NCI-H524 treated with DMSO at 0.1 percent for 48 hours (cell line): ENCODE results near the gene RNF157.

Experiments used
- DNase-seq: peaks from one replicate; lab custom pipeline; 2025; lab: John Stamatoyannopoulos, UW

Gene RNF157

DNA sequence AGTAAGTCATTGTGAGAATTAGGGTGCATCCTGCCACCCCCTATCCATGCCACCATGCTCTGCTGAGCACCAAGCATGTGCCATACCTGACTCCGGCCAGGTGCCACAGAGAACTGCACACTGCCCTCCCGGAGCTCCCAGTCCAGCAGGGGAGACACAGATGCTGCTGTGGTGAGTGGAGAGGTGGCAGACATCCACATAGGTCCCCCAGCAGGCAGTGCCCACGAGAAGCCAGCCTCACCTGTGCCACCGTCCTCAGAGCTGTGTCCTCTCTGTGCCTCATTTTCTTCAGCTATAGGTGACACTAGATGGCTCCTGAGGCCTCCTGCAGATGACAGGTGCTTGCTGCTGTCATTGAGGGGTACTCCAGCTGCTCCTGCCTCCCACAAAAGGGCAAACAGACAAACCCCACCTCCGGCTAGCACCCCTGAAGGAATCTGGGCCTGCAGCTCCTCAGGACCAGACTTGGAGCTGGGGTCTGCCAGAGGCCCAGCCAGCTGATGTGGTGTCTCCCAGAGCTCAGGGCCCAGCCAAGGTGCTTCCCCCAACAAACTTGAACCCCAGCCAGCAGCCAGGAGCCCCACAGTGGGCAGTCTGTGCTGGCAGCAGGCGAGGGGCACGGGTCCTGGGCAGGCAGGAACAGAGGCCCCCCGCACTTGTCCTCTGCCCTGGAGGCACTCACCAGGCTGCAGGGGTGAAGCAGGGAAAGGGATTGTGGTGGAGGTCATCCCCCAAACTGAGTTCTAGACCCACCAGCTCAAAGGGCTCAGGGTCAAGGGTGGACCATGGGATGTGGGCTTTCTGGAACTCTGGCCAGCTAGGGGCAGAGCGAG is 116.3 kb downstream of the RNF157 start:
- no peak for DNase-seq

GRCh38 chr17:76123191-76123499 is 117.1 kb downstream of the RNF157 start:
- no peak for DNase-seq

DNA sequence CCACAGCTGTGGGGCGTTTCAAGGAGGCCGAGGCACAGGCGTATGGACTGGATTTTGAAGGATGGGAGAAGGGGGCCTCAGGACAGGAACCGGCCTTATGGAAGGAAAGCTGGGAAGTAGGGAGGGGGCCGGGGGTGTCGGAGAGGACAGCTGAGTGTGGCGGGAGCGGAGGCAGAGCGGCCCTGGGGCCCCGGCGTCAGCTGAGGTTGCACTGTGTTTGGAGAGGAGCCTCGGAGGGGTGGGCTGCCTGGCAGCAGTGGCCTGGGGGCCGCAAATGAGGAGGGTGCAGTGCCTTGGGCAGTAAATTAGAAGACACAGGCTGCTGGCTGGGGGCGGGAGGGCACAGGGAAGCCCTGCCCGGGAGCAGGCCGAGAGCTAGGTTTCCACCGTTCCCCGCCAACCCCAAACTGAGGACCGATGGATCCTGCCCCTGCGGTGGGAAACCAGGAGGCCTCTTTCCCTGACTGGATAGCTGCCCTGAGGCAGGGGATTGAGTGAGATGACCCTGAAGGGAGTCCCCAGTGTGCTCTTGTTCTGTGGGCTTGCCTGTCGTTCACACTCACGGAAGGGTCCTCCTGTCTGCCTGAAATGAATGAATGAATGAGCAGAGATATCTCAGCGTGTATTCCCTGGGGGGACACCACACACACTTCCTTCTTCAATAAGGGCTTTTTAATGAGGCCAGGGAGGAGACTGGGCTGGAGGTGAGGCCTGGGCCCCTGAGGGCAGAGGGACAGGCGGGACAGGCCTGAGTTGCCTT is 117.7 kb downstream of the RNF157 start:
- no peak for DNase-seq

DNA sequence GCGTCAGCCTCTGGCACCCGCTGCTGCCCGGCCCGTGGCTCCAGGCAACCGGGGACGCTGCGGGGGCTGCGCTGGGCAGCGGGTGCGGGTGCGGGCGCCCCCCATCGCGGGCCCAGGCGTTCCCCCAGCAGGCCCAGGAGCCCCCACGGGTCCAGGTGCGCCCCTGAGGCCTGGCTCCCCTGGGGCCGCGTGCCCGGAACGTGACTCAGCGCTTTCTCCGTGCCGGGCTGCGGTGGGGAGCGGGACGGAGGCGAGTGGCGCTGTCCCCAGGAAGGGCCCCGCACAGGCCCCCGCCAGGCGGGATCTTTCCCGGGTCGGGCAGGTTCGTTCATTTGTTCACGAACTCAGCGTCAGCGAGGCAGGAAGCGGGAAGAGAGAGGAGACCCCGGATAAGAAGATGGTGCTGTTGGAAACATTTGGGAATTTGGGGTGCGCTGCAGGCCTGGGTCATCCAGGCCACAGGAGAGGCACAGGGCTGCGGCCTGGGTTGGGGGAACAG is 118.3 kb downstream of the RNF157 start:
- DNase-seq: no peak

DNA sequence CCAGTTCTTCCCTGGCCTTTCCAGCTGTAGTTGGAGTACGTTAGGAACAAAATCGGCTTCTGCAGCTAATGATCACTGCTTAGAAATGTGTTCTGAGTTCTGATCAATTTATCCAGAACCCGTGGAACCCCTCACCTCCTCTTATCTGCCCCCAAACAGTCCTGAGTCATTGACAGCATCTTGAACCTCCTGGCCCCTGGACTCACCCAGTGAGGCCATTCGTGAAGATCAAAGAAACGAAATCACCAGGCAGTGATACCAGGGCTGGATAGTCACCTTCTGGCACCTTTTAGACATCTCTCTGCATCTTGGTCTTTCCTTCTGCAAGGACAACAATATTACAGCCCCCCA is 119.7 kb downstream of the RNF157 start:
- DNase-seq: no peak

- no peak for DNase-seq
These were observed 120.6 kb downstream of the RNF157 start for GRCh38 chr17:76119409-76120371.

DNA sequence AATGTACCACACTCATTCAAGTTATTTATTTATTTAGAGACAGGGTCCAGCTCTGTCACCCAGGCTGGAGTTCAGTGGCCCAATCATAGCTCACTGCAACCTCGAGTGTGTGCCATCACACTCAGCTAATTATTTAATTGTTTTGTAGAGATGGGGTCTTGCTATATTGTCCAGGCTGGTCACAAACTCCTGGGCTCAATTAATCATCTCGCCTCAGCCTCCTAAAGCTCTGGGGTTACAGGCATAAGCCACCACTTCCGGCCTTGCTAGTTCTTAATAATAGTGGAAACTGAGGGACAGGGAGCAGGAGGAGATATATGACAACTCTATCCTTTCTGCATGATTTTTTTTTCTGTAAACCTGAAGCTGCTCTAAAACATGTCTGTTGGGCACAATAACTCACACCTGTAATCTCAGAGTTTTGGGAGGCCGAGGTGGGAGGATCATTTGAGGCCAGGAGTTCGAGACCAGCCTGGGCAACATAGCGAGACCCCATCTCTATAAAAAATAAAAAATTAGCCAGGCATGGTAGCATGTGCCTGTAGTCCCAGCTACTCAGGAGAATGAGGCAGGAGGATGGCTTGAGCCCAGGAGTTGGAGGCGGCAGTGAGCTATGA is 125.0 kb downstream of the RNF157 start:
- no peak for DNase-seq

DNA sequence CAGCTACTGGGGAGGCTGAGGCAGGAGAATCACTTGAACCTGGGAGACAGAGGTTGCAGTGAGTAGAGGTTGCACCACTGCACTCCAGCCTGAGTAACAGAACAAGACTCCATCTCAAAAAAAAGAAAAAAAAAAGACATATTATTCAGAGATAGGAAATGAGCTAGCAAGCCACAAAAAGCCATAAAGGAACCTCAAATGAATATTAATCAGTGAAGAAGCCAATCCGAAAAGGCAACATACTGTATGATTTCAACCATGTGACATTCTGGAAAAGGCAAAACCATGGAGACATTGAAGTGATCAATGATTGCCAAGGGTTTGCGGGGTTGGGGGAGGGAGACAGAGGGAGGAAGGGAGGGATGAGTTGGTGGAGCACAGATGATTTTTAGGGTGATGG is 128.3 kb downstream of the RNF157 start:
- no peak for DNase-seq

- DNase-seq: no peak
These were observed 132.8 kb downstream of the RNF157 start for GRCh38 chr17:76107509-76107908.

- no peak for DNase-seq
These were observed 133.6 kb downstream of the RNF157 start for GRCh38 chr17:76106703-76107102.

DNA sequence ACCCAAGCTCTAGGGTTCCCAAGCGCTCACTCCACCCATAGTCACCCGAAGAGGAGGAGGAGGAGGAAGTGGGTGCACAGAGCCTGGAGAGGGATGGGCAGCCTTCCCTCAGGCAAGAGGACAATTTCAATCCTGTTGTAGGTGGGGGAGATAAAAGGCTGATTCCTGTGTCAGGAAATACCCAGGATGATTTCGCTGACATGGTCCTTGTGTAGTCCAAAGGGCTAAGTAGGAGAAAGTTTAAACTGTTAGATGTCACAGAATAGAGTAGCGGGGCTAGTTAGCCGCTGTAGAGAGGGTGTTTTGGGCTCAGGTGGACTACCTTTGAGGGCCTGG is 135.4 kb downstream of the RNF157 start:
- no peak for DNase-seq

GRCh38 chr17:76104140-76104895 is 136.0 kb downstream of the RNF157 start:
- DNase-seq: no peak

GRCh38 chr17:76103274-76104139 is 136.8 kb downstream of the RNF157 start, which contains the start of gene EXOC7:
Gene EXOC7 (minus strand): TSS chr17:76103787. CDS start chr17:76103692, 95 bp downstream.
- DNase-seq: peak; percentile 88

- DNase-seq: no peak
These were observed 137.4 kb downstream of the RNF157 start for GRCh38 chr17:76102944-76103273.

DNA sequence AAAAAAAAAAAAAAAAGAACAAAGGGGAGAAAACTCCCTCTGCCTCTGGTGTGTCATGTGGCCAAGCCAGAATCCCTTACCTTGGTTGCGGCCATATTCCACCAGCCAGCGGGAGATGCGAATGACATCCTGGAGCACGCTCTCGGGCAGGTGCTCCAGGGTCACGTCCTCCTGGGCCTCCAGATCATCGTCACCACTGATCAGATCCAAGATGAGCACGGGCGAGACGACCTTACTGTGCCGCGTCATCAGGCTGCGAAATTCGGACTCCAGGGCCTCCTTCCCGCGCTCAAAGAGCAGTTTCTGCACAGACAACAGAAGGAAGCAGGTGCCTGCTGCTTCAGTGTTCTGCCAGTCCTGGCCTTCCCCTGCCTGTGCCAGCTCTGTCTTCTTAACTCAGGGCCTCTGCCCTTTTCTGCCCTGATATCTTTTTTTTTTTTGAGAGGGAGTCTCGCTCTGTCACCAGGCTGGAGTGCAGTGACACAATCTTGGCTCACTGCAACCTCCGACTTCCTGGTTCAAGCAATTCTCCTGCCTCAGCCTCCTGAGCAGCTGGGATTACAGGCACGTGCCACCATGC is 142.5 kb downstream of the RNF157 start:
- no peak for DNase-seq

GRCh38 chr17:76095943-76096342 is 144.3 kb downstream of the RNF157 start:
- no peak for DNase-seq

- no peak for DNase-seq
These were observed 146.2 kb downstream of the RNF157 start for GRCh38 chr17:76094046-76094445.

DNA sequence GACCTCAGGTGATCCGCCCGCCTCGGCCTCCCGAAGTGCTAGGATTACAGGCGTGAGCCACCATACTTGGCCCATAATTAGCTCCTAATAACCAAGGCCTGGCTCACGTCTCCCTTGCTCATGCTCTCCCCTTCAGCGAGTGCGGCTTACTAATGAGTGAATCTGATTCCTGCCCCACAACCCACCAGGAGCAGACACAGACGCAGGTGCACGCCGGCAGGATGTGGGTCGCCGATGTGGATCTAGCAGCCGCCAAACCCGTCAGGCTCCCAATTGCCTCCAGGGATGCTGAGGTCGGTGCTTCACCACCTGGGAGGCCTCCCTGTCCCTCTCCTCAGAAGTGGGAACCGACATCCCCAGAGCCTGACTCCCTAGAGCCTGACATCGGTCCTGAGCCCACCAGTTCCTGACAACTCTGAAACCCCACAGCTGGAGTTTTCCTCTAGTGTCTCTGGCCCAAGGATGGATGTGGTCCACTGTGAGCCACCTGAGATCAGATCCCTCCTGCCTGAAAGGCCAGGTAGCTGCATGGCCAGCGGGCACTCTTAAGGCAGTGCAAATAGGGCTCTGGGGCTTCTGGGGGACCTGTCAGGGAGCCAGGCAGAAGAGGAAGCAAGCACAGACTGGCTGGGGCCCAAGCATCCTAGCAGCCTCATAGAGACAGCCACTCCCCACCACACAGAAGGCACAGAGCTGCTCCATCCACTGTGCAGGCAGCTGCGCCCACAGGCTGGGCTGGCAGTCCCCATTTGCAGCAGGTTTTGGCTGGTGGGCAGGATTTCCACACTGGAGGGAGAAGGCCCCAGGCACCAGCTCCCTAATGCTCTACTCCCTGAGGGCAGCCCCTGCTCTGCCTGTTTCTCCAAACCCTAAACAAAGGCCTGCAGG is 147.5 kb downstream of the RNF157 start:
- DNase-seq: no peak
